B cell (primary cell): ENCODE data around the gene TLL2. TPM values are rescaled to one million over a fixed set of nuclear protein-coding genes. Genes with fewer than 3 reads are reported as not detected.

Source experiments
- ATAC-seq: fragments of 200-7000 bp; cut with Tn5 transposase; one replicate; pipeline ENCODE4 v1.10.0; 2021; ENCODE audit warnings: low read depth, mild to moderate bottlenecking, moderate number of reproducible peaks, moderate library complexity
- CTCF ChIA-PET: fragments of 350-600 bp; sonication (Branson Sonifier 250); formaldehyde crosslinking; loops from one replicate; lab custom pipeline; 2021; ENCODE audit warnings: antibody characterized with exemption, inconsistent platforms; lab: Charles Lee
- POLR2A ChIA-PET: fragments of 350-600 bp; sonication (Branson Sonifier 250); formaldehyde crosslinking; loops from one replicate; lab custom pipeline; 2021; ENCODE audit warnings: antibody characterized with exemption; lab: Charles Lee
- DNase-seq: peaks from one replicate; pipeline ENCODE4 v3.0.0; 2013
- H2AFZ ChIP-seq: 2 replicates; pipeline ENCODE4 v1.6.1; 2012; ENCODE audit warnings: mild to moderate bottlenecking, low read depth, low read length; ENCODE audit not compliant: insufficient read depth, poor library complexity, severe bottlenecking
- H3K27ac ChIP-seq, 2 donors: 1 replicate in 1 of 2; 2 replicates in 1 of 2; pipeline ENCODE4 v1.5.1; 2012 to 2013; ENCODE audit warnings: low read length in 2 of 2, mild to moderate bottlenecking in 2 of 2, moderate library complexity in 1 of 2
- H3K27me3 ChIP-seq, 4 experiments: fragments of 200-600 bp in 1 of 4; sonication (generic) in 1 of 4; replicated peaks in 1 of 4; 1 replicate in 2 of 4; 2 replicates in 2 of 4; pipeline versions ENCODE4 v1.6.1 to v1.7.0; 2013 to 2016; ENCODE audit warnings: low read length in 3 of 4, mild to moderate bottlenecking in 2 of 4, mixed read lengths in 1 of 4, moderate library complexity in 1 of 4; ENCODE audit not compliant: insufficient read depth in 4 of 4, control insufficient read depth in 3 of 4; ENCODE audit errors: control extremely low read depth in 1 of 4
- H3K36me3 ChIP-seq, 2 experiments: replicated peaks in 1 of 2; 1 replicate in 1 of 2; 2 replicates in 1 of 2; pipeline versions ENCODE4 v1.6.1 to v1.7.1; 2013; ENCODE audit warnings: low read length in 1 of 2; ENCODE audit not compliant: insufficient read depth in 2 of 2, control insufficient read depth in 1 of 2; ENCODE audit errors: control extremely low read depth in 1 of 2, extremely low read depth in 1 of 2
- H3K4me1 ChIP-seq, 2 donors: fragments of 200-600 bp in 1 of 2; sonication (generic) in 1 of 2; 1 replicate in 1 of 2; 2 replicates in 1 of 2; pipeline versions ENCODE4 v1.5.1 to v1.6.1; 2013 to 2017; ENCODE audit warnings: low read length in 2 of 2; ENCODE audit not compliant: control insufficient read depth in 2 of 2, insufficient read depth in 2 of 2
- H3K4me2 ChIP-seq: replicated peaks from 2 replicates; pipeline ENCODE3; 2012; ENCODE audit warnings: mild to moderate bottlenecking, low read depth, low read length; ENCODE audit not compliant: poor library complexity, severe bottlenecking
- H3K4me3 ChIP-seq, 5 experiments: fragments of 200-600 bp in 1 of 5; sonication (generic) in 1 of 5; 1 replicate in 3 of 5; 2 replicates in 2 of 5; pipeline versions ENCODE4 v1.5.1 to v1.7.0; 2011 to 2016; ENCODE audit warnings: low read length in 4 of 5, mild to moderate bottlenecking in 4 of 5, low read depth in 2 of 5, control low read depth in 1 of 5, moderate library complexity in 1 of 5; ENCODE audit not compliant: insufficient read depth in 1 of 5; ENCODE audit errors: control extremely low read depth in 1 of 5, extremely low read depth in 1 of 5
- H3K79me2 ChIP-seq: fragments of 200-600 bp; sonication (generic); one replicate; pipeline ENCODE4 v1.6.0; 2016; ENCODE audit warnings: low read length; ENCODE audit not compliant: control insufficient read depth, insufficient read depth
- H3K9ac ChIP-seq: fragments of 200-600 bp; sonication (generic); 2 replicates; pipeline ENCODE4 v1.6.1; 2017; ENCODE audit warnings: mild to moderate bottlenecking, low read length, moderate library complexity
- H3K9me3 ChIP-seq, 3 donors: one replicate each; pipeline versions ENCODE4 v1.6.1 to v1.7.1; 2013; ENCODE audit warnings: low read length in 2 of 3; ENCODE audit not compliant: control insufficient read depth in 2 of 3, insufficient read depth in 1 of 3; ENCODE audit errors: control extremely low read depth in 1 of 3
- H4K20me1 ChIP-seq: 2 replicates; pipeline ENCODE4 v1.6.0; 2012; ENCODE audit warnings: mild to moderate bottlenecking, low read length; ENCODE audit not compliant: insufficient read depth, control insufficient read depth, poor library complexity, severe bottlenecking
- H3K27ac Mint-ChIP-seq: one replicate; pipeline ENCODE4 v1.8.0; 2021; ENCODE audit warnings: mixed read lengths
- H3K27me3 Mint-ChIP-seq: one replicate; pipeline ENCODE4 v1.8.0; 2021; ENCODE audit warnings: mixed read lengths
- H3K4me1 Mint-ChIP-seq: one replicate; pipeline ENCODE4 v1.8.0; 2021; ENCODE audit warnings: mixed read lengths
- H3K4me3 Mint-ChIP-seq: one replicate; pipeline ENCODE4 v1.8.0; 2021; ENCODE audit warnings: mixed read lengths
- H3K9me3 Mint-ChIP-seq: one replicate; pipeline ENCODE4 v1.8.0; 2022; ENCODE audit warnings: mixed read lengths; ENCODE audit not compliant: insufficient read depth
- CTCF ChIP-seq: fragments of 200-600 bp; IDR thresholded peaks from one replicate; pipeline ENCODE4 v1.8.0; 2022; ENCODE audit warnings: antibody characterized with exemption, mild to moderate bottlenecking
- EZH2 ChIP-seq: IDR thresholded peaks from 2 replicates; pipeline ENCODE4 v1.6.1; 2012; ENCODE audit warnings: borderline replicate concordance, low read depth, mild to moderate bottlenecking, moderate library complexity, low read length; ENCODE audit not compliant: insufficient read depth, poor library complexity, severe bottlenecking
- WGBS: methylation state at CpG from one replicate; pipeline ENCODE4 v1.1.5; 2013; ENCODE audit warnings: missing lambda C conversion rate; ENCODE audit not compliant: insufficient coverage; 5-methylcytosine and 5-hydroxymethylcytosine counted together
- intact Hi-C: fragments of 100-400 bp; cut with micrococcal nuclease; formaldehyde crosslinking; loops from one replicate; pipeline ENCODE4 v1.10.0; 2022
- polyA plus RNA-seq: library from polyadenylated mRNA; depleted of rRNA; stranded (reverse); fragments of >200 nt; gene quantifications from 2 replicates; pipeline ENCODE4 v1.2.3, GENCODE V29; 2012
- total RNA-seq, 2 donors: library from RNA; stranded (reverse); fragments of 120-200 nt in 1 of 2; gene quantifications; 1 replicate in 1 of 2; 2 replicates in 1 of 2; pipeline versions ENCODE4 v1.2.3 to v1.2.4, GENCODE V29; 2013 to 2022

Gene TLL2
- total and polyA plus RNA-seq, 2 donors (not counting 1 experiment from before 2014, with no cell fraction given) = 0.13 to 0.47 TPM

- Histone ChIP-seq H2AFZ (no peak overlapping the region), H3K36me3 (no peaks in the 10 kb centered on the region), H3K9ac (no peak overlapping the region), H3K4me2 (no peak overlapping the region), H3K79me2 (no peaks in the 10 kb centered on the region), H3K27me3 (no peaks in the 10 kb centered on the region), H3K4me3 (no peak overlapping the region), H3K4me1 (no peaks in the 10 kb centered on the region), H3K27ac (no peak overlapping the region), H4K20me1 (no peaks in the 10 kb centered on the region), H3K9me3 (no peaks in the 10 kb centered on the region)
- CTCF ChIA-PET = interaction anchor here (0.8 to 1.2 kb wide), 3 partner anchors 8 to 96 kb away, joined by 3 to 4 read pairs (median 3); no protein-coding TSS in a partner anchor
- no peak for ATAC-seq
- Mint-ChIP-seq H3K9me3 (no peaks in the 10 kb centered on the region), H3K4me3 (no peak overlapping the region), H3K27ac (no peak overlapping the region), H3K27me3 (peaks cover 30% of the 10 kb centered on the region), H3K4me1 (no peaks in the 10 kb centered on the region)
- POLR2A ChIA-PET = no interaction called here
- no CpG with 5 or more reads among the region's 4 CpGs for WGBS
- intact Hi-C loops = no loop called here
- no peak for DNase-seq
- no peak for TF ChIP-seq CTCF
- TF ChIP-seq EZH2 = no peak
Observed at GRCh38 chr10:96325719-96326373, 187.9 kb downstream of the TLL2 start.

- Mint-ChIP-seq H3K4me1 (no peaks in the 10 kb centered on the region), H3K27me3 (peaks cover 34% of the 10 kb centered on the region), H3K27ac (no peak overlapping the region), H3K4me3 (no peak overlapping the region), H3K9me3 (no peaks in the 10 kb centered on the region)
- Histone ChIP-seq H3K36me3 (no peaks in the 10 kb centered on the region), H3K27me3 (peaks cover 0 to 5% (median 0%) of the 10 kb centered on the region in 4 experiments), H3K9me3 (no peaks in the 10 kb centered on the region), H3K79me2 (no peaks in the 10 kb centered on the region), H3K27ac (no peak overlapping the region), H3K4me1 (no peaks in the 10 kb centered on the region), H3K9ac (no peak overlapping the region), H3K4me2 (no peak overlapping the region), H4K20me1 (no peaks in the 10 kb centered on the region), H3K4me3 (no peak overlapping the region), H2AFZ (no peak overlapping the region)
- ATAC-seq (no peak), DNase-seq (no peak)
- CTCF ChIA-PET = interaction anchor here (1.2 to 3.6 kb wide), 3 partner anchors 10 to 308 kb away, joined by 3 to 22 read pairs (median 13); no protein-coding TSS in a partner anchor
- WGBS = 94% methylated on average over 2 of the region's 2 CpGs
- TF ChIP-seq CTCF (no peak), EZH2 (no peak)
- POLR2A ChIA-PET = no interaction called here
- intact Hi-C loops = no loop called here
Observed at GRCh38 chr10:96324447-96324846, 189.3 kb downstream of the TLL2 start.
